Measurements from ENCODE around the gene FBXO42. TPM values are rescaled to one million over a fixed set of nuclear protein-coding genes. Genes with fewer than 3 reads are reported as not detected.

The FBXO42 gene
- total and polyA plus RNA-seq, 9 of the 15 experiments (the other 6 are each of a cell fraction or from before 2014, with no cell fraction given) = 7.2 to 24.8 (median 17.4) TPM

GRCh38 chr1:16215882-16216753 lies 136.2 kb downstream of the FBXO42 start (continued):
- no peak for TF ChIP-seq PBX2 (CRISPR knock-in tag; IDR thresholded peaks at IDR 0.05; ENCODE audit: low read depth)
- 0 out of 2 replicates have a peak, but pooled peaks have one; percentile 17 for TF ChIP-seq PBX2 (tag; conservative IDR thresholded peaks at IDR 0.05; ENCODE audit: low read depth)
- no peak for TF ChIP-seq TARDBP (IDR thresholded peaks at IDR 0.05)
- no peak for TF ChIP-seq TBL1XR1 (IDR thresholded peaks at IDR 0.05; ENCODE audit: low read length in 2 of 2)
- TF ChIP-seq E2F8 (IDR thresholded peaks at IDR 0.05; ENCODE audit: low read depth, partially characterized antibody) = no peak
- no peak for TF ChIP-seq NFXL1 (CRISPR knock-in tag; IDR thresholded peaks at IDR 0.05)
- TF ChIP-seq GMEB1 (CRISPR knock-in tag; IDR thresholded peaks at IDR 0.05) = no peak
- TF ChIP-seq CEBPZ (IDR thresholded peaks at IDR 0.05; ENCODE audit: borderline replicate concordance, low read depth, low read length) = no peak
- TF ChIP-seq MITF (IDR thresholded peaks at IDR 0.05) = no peak
- no peak for TF ChIP-seq LEF1 (IDR thresholded peaks at IDR 0.05)
- TF ChIP-seq CHD2 (IDR thresholded peaks at IDR 0.05; ENCODE audit: low read depth, low read length) = no peak
- no peak for TF ChIP-seq ZNF780A (CRISPR knock-in tag; IDR thresholded peaks at IDR 0.05)
- no peak for TF ChIP-seq NCOA1 (IDR thresholded peaks at IDR 0.05; ENCODE audit: low read depth)
- TF ChIP-seq ZFX (CRISPR knock-in tag; IDR thresholded peaks at IDR 0.05) = no peak; the same call in 1 of the 2 replicates
- TF ChIP-seq MCM3 (IDR thresholded peaks at IDR 0.05) = no peak

Measured in K562 (cell line).